ENCODE data around the gene UNK. TPM values are rescaled to one million over a fixed set of nuclear protein-coding genes. Genes with fewer than 3 reads are reported as not detected.

The UNK gene
- total and polyA plus RNA-seq, 2 of the 13 experiments (the other 11 are each of a cell fraction or from before 2014, with no cell fraction given) = 31.6 to 33.0 TPM

DNA sequence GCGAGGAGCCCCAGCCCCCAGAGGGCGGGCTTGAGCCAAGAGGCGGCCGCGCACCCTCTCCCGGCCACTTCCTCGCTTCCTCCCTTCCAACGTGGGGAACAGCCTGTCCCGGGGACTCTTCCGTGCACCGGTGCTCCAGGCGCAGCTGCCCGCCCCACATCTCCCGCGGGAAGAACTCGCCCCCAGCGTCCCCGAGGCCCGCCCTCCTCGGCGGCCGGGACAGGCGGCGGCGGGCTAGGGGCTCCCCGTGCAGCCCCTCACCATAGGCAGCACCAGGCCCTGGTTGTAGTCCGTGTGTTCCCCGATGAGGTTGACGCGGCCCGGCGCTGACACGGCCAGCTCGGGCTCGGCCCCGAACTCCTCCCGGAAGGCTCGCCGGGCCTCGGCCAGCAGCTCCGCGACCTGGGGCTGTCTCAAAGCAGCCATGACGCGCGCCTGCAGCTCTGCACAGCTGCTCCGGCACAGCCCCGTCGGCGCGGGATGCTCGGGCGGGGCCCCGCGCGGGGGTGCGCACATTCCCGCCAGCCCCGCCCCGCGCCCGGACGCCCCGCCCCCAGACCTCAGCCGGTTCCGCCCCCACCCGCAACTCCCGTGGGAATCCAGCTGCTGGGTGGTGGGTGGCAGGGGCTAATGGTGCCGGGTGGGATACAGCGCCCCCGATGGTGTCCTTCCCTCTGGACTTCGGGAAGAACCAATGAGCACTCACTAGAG, 19.7 kb upstream of the UNK start, which contains the start of gene GALK1 (continued):
- 0 out of 2 replicates have a peak, but pooled peaks have one; percentile 21 for TF ChIP-seq ZNF503 (CRISPR knock-in tag; IDR thresholded peaks at IDR 0.05)
- no peak for TF ChIP-seq ZNF564 (CRISPR knock-in tag; IDR thresholded peaks at IDR 0.05)
- peak; percentile 49 for TF ChIP-seq HOXA5 (CRISPR knock-in tag; IDR thresholded peaks at IDR 0.05)
- no peak for TF ChIP-seq ZKSCAN1 (IDR thresholded peaks at IDR 0.05; ENCODE audit: low read length)
- TF ChIP-seq ZNF317 (CRISPR knock-in tag; IDR thresholded peaks at IDR 0.05) = peak; percentile 5; the same call in 1 of the 2 replicates
- no peak; the same call in 1 of the 2 replicates for TF ChIP-seq ZNF121 (CRISPR knock-in tag; IDR thresholded peaks at IDR 0.05)
- no peak for TF ChIP-seq ZNF672 (CRISPR knock-in tag; IDR thresholded peaks at IDR 0.05)
- no peak for TF ChIP-seq SNAPC2 (CRISPR knock-in tag; IDR thresholded peaks at IDR 0.05)
- no peak for TF ChIP-seq HMG20B (CRISPR knock-in tag; conservative IDR thresholded peaks at IDR 0.05)
- no peak; the same call in 1 of the 2 replicates for TF ChIP-seq HOXA9 (CRISPR knock-in tag; IDR thresholded peaks at IDR 0.05; ENCODE audit: borderline replicate concordance)
- TF ChIP-seq LRRFIP1 (CRISPR knock-in tag; conservative IDR thresholded peaks at IDR 0.05) = no peak
- TF ChIP-seq KDM3A (CRISPR knock-in tag; IDR thresholded peaks at IDR 0.05; ENCODE audit: low read depth) = no peak
- TF ChIP-seq RFX5 (IDR thresholded peaks at IDR 0.05; ENCODE audit: low read depth, low read length) = no peak
- TF ChIP-seq ZNF891 (CRISPR knock-in tag; IDR thresholded peaks at IDR 0.05) = no peak; the same call in none of the 2 replicates
- TF ChIP-seq NR2F6 (IDR thresholded peaks at IDR 0.05) = no peak
- TF ChIP-seq NR2F6 (CRISPR knock-in tag; IDR thresholded peaks at IDR 0.05) = peak; percentile 53
- TF ChIP-seq NFKBIZ (CRISPR knock-in tag; IDR thresholded peaks at IDR 0.05) = no peak
- peak; percentile 48; the same call in 1 of the 2 replicates for TF ChIP-seq AKAP8 (CRISPR knock-in tag; IDR thresholded peaks at IDR 0.05)
- no peak for TF ChIP-seq ZNF432 (CRISPR knock-in tag; IDR thresholded peaks at IDR 0.05; ENCODE audit: borderline replicate concordance)
- no peak for TF ChIP-seq MZF1 (CRISPR knock-in tag; IDR thresholded peaks at IDR 0.05; ENCODE audit: borderline replicate concordance)
- TF ChIP-seq ZBTB7A (CRISPR knock-in tag; IDR thresholded peaks at IDR 0.05) = peak; percentile 62; the same call in 1 of the 2 replicates
- TF ChIP-seq TSC22D2 (CRISPR knock-in tag; IDR thresholded peaks at IDR 0.05; ENCODE audit: borderline replicate concordance) = no peak
- no peak for TF ChIP-seq ZNF749 (CRISPR knock-in tag; IDR thresholded peaks at IDR 0.05; ENCODE audit: borderline replicate concordance)
- no peak for TF ChIP-seq FOXP4 (CRISPR knock-in tag; IDR thresholded peaks at IDR 0.05)
- TF ChIP-seq TCF12 (IDR thresholded peaks at IDR 0.05) = no peak
- TF ChIP-seq TCF12 (CRISPR knock-in tag; IDR thresholded peaks at IDR 0.05) = peak; percentile 40; the same call in 1 of the 2 replicates
- TF ChIP-seq ZEB1 (IDR thresholded peaks at IDR 0.05; ENCODE audit: insufficient replicate concordance, low read depth) = no peak

Measured in HepG2 (cell line).